ENCODE measurements around the gene POMGNT1.

The POMGNT1 gene

GRCh38 chr1:46210561-46210960 lies 12.3 kb upstream of the POMGNT1 start:
- no peak for DNase-seq (ENCODE audit: low read depth in 2 of 2)

- DNase-seq (ENCODE audit: low read depth in 2 of 2), result no peak
Observed at GRCh38 chr1:46206399-46206798, 8.2 kb upstream of the POMGNT1 start.

DNA sequence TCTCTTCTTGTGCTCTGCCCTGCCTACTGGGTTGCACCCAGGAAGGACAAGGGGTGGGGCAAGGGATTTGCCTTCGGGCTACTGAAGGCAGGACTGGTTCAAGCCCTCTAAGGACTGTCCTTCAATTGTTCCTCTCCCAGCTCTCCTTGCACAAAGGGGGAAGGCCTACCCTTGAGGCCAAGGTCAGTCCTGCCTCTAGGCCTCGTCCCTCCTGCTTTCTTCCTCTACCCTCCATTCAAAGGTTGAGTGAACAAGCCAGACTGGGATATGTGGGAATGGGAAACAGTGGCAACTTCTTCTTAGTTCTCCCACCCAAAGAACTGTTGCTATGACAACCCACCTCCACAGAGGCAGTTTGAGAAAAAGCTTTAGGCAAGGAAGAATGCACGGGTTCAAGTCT lies 7.6 kb upstream of the POMGNT1 start:
- DNase-seq (ENCODE audit: low read depth in 2 of 2), result no peak

DNA sequence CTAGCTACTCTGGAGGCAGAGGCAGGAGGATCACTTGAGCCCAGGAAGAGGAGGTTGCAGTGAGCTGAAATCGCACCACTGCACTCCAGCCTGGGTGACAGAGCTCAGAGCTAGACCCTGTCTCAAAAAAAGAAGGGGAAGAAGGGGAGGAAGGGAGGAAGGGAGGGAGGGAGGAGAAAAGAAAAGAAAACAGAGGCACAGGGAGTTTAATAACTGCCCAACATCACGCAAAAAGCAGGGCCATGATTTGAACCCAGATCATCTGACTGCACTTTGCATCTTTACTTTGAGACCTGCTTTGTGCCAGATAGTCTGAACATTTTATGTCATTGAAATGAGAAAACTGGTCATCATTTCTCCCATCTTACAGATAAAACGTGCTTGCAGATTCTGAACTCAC lies 6.9 kb upstream of the POMGNT1 start:
- no peak for DNase-seq (ENCODE audit: low read depth in 2 of 2)

DNA sequence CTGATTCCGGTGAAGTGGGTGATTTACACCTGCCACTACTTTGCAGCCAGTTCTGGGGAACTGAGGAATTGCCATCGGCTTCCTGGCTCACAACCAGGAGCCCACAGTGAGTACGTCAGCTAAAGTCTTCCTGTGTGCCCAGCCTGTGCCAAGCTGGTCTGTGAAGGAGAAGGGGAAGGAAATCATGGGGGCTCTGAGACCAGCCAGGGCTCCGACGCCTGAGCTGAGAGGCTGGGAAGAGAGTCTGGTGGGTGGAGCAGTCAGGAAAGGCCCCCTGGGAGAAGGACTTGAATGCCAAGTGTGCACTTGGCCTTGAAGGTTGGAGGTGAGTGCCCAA lies 6.1 kb upstream of the POMGNT1 start:
- no peak for DNase-seq (ENCODE audit: low read depth in 2 of 2)

- no peak for DNase-seq (ENCODE audit: low read depth in 2 of 2)
Observed at GRCh38 chr1:46203738-46204405, 5.6 kb upstream of the POMGNT1 start.

DNA sequence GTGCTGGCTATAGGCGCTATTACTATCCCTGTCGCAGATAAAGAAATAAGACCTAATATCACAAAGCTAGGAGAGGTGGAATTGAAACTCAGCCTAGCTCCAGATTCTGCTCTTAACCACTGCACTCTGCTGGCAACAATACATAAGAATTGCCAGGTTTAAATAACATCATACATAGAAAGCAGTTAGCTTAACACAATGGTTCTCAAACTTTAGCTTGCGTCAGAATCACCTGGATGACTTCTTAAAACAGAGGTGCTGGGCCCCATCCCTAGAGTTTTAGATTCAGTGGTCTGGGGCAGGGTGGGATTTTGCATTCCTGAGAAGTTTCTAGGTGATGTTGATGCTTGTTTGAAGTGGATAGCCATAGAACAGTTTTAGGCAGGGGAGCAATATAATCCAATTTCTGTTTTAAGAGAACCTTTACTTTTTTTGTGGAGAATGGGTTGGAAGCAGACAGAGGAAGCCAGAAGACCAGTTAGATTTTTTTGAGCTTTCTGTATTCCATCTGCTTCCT lies 1.1 kb upstream of the POMGNT1 start:
- DNase-seq (ENCODE audit: low read depth in 2 of 2), result no peak

- no peak for DNase-seq (ENCODE audit: low read depth in 2 of 2)
Observed at GRCh38 chr1:46197560-46197963, 672 bp downstream of the POMGNT1 start.

DNA sequence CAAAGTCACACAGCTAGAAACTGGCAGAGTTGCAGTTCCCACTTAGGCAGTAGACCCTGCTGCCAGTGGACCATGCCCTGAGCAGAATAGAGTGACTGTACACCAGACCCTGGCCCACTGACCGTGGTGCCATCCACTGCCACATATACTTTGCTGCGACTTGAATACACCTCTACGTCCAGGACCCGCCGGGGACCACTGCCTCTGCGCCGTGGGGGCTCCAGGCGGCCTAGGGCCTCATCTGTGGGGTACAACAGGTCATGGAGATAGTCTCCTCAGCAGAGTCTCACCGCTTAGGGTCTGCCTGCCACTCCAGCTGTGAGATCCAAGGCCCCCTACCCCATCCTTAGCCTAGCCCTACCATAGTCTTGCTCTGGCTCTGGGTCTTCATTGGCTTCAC lies 1.6 kb downstream of the POMGNT1 start:
- no peak for DNase-seq (ENCODE audit: low read depth in 2 of 2)

GRCh38 chr1:46194641-46195193 lies 3.5 kb downstream of the POMGNT1 start:
- no peak for DNase-seq (ENCODE audit: low read depth in 2 of 2)

DNA sequence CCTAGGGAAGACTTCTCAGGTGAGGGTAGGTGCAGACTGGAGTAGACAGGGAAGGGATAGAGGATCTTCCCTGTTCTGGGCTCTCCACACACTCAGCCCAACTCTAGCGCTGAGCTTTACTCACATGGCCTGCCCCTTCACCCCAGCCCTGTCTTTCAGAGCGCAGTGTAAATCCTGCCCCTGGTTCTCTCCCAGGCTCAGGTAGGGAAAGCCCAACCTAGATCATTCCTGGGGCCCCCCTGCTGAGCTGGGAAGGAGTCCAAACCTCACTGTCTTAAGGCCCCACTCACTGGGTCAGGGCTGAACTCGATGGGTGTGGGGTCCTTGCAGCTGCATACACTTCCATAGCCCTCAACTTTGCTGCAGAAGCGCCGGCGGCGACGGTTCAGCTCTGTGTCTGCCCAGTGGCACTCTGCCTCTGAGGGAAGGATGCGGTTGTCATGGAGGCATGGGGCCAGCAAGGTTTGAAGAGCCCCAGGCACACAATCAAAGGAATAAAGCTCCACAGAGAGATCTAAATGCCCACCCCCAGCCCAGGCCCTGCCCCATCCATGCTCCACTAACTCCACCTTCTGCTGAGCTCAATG lies 4.2 kb downstream of the POMGNT1 start:
- no peak for DNase-seq (ENCODE audit: low read depth in 2 of 2)

GRCh38 chr1:46193285-46193684 lies 4.9 kb downstream of the POMGNT1 start:
- no peak for DNase-seq (ENCODE audit: low read depth in 2 of 2)

DNA sequence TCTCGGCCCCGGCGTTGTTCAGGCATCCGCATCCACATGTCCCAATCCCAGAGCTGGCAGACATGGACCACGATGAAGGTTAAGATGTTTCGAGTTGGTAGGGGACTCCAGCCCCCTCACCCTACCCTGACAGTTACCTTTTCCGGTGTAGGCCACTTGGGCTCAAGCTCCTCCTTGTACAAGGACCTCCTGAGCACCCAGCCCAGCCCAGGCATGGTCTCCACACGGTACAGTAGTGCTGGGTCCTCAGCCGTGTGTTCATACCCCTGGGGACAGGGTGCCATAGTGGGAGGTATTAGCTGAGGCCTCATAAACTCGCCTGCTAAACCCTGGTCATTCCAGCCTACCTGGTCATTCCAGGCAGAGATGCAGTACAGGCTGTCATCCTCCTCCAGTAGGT lies 6.1 kb downstream of the POMGNT1 start:
- DNase-seq (ENCODE audit: low read depth in 2 of 2), result no peak

DNA sequence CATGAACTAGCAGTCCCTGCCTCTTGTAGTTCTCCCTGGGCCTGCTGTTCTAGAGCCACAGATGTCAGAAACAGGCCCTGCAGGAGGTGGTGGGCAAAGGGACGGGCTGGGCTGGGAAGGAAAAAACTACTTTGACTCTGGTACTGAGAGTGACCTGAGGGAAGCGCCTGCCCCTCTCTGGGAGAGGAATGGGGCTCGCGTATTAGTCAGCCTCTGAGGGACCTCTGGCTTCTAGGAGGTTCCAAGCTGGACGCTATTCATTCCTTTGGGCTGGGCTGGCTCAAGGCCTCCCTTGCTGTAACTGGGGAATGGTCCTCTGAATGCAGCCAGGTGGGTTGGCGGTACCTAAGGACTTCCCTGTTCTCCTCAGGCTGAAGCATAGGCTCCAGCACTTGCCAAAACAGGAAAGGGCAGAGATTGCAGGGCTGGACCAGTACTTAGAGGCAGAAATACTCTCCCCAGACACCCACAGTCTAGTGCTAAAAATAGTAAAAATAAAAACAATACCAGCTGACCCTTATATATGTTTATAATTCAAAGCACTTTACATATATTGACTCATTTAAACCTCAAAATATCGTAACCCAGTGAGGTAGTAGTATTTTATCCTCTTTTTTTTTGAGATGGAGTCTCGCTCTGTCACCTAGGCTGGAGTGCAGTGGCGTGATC lies 7.1 kb downstream of the POMGNT1 start:
- no peak for DNase-seq (ENCODE audit: low read depth in 2 of 2)

GRCh38 chr1:46190539-46190938 lies 7.7 kb downstream of the POMGNT1 start:
- DNase-seq (ENCODE audit: low read depth in 2 of 2), result no peak

DNA sequence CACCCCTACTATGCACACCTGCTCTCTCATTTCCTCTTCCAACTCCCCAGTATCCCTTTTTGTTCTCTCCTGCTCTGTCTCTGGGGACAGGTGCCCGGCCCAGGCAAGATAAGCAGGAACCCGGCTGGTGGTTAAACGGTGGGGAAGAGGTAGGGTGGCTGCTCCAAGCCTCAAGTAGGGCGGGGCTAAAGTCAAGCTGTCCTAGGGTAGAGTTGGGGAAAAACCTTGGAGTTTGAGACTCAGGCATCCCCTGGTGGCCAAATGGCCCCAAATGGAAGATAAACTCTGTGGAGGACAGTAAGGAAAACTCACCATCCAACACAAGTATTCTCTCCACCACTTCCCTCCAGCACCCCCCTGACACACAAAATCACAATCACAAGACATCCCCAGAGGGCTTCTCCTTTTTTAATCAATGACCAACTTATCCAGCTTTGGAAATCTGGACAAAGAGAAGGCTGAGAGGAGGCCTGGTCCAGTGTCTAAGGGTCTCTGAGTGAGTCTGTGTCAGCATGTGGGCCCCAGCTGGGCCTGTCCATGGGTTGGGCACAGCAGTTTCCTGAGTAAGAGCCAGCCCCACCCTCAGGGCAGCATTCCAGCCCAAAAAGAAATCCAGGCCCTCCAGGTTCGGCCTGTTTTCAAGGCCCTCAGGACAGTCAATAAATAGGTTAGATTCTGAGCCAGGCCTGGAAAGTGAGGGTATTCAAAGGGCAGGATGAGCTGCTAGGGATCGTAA lies 9.8 kb downstream of the POMGNT1 start:
- no peak for DNase-seq (ENCODE audit: low read depth in 2 of 2)

DNA sequence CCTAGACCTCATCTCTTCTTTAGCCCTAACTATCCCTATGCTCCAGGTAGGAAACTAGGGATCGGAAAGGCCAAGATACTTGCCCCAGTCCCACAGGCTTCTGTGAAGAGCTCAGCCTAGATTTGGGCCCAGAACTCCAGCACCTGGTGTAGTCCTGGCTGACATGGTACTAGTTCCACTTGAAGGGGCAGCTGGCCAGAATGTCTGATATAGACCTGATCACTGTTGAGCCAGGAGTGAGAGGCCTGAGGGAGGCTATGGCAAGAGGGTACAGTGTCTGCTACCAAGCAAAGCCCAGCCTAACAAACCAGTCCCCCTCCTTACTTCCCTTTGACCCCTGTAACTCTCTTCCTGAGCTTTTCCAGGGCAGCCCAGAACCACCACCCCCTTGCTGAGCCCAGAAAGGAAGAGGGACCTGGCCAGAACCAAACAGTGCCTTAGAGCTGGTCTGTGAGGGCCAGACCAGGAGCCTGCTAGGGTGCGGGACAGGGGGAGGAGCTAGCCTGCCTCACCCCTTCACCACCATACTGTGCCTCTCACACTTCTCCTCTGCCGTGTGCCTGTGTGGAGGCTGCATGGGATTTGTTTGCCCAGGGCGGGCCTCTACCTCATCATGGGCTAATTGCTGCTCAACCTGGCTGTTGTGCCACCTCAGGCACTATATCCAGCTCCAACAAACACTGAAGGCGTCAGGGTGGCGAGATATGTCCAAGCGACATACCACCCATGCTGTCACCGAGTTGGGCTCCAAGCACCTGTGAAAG lies 10.9 kb downstream of the POMGNT1 start:
- no peak for DNase-seq (ENCODE audit: low read depth in 2 of 2)

DNA sequence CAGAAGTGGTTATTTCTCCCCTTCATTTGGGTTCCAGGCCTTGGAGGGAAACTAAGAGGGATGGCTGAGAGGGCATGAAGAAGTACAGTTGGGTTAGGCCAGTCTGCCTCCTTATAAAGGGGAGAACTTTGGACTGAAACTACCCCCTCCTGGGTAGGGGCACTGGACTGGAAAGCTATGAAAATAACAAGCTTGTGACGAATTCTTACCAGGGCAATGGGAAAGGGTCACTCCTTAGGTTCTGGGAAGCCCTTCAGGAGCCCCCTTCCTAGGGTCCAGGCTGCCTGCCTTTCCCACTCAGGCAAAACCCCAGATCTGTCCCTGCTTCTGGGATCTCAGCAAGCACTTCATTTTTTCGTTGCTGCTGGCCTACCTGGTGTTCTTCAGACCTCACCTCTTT lies 12.2 kb downstream of the POMGNT1 start:
- no peak for DNase-seq (ENCODE audit: low read depth in 2 of 2)

GRCh38 chr1:46184920-46185658 lies 13.1 kb downstream of the POMGNT1 start:
- peak; percentile 40 to 67 for DNase-seq (ENCODE audit: low read depth in 2 of 2)

- no peak for DNase-seq (ENCODE audit: low read depth in 2 of 2)
Observed at GRCh38 chr1:46183926-46184557, 14.2 kb downstream of the POMGNT1 start.
